ENCODE data around the gene PPP1R15B. TPM values are rescaled to one million over a fixed set of nuclear protein-coding genes. Genes with fewer than 3 reads are reported as not detected.

PPP1R15B gene
- total RNA-seq, 1 donor, result 23.9 TPM

DNA sequence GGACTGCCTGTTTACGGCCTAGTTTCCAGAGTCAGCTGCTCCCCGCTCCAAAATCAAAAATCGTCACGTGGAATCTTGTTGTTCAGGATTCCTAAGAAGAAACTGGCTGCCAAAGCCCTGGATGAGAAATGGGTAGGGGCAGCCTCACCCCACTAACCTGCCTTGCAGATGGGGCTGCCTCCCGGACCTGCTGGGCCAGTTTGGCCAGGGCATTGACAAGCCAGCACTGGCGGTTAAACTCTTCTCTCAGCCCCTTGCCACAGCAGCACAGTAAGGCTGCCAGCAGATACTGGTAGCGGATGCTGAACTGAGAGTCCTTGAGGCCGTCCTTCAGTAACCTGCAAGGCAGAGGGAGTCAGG, 31.6 kb upstream of the PPP1R15B start:
- Histone ChIP-seq H3K4me2 (ENCODE audit: insufficient read depth, low read length) (no peak overlapping the region), H3K4me3 (ENCODE audit: insufficient read depth, low read length) (no peak overlapping the region), H4K20me1 (ENCODE audit: insufficient read depth, low read length) (no peaks in the 10 kb centered on the region), H3K79me2 (ENCODE audit: insufficient read depth, low read length) (no peaks in the 10 kb centered on the region), H3K4me1 (ENCODE audit: insufficient read depth, low read length) (peaks cover 22% of the 10 kb centered on the region), H2AFZ (ENCODE audit: low read length) (no peak overlapping the region), H3K9me3 (ENCODE audit: low read depth, low read length) (no peaks in the 10 kb centered on the region), H3K27ac (ENCODE audit: low read depth, low read length) (no peak overlapping the region), H3K36me3 (ENCODE audit: insufficient read depth, low read length) (no peaks in the 10 kb centered on the region), H3K27me3 (ENCODE audit: insufficient read depth, low read length) (peaks cover 4% of the 10 kb centered on the region)
- DNase-seq (ENCODE audit: insufficient read length, low spot score, missing footprints), result no peak
- TF ChIP-seq, protein P1, sequence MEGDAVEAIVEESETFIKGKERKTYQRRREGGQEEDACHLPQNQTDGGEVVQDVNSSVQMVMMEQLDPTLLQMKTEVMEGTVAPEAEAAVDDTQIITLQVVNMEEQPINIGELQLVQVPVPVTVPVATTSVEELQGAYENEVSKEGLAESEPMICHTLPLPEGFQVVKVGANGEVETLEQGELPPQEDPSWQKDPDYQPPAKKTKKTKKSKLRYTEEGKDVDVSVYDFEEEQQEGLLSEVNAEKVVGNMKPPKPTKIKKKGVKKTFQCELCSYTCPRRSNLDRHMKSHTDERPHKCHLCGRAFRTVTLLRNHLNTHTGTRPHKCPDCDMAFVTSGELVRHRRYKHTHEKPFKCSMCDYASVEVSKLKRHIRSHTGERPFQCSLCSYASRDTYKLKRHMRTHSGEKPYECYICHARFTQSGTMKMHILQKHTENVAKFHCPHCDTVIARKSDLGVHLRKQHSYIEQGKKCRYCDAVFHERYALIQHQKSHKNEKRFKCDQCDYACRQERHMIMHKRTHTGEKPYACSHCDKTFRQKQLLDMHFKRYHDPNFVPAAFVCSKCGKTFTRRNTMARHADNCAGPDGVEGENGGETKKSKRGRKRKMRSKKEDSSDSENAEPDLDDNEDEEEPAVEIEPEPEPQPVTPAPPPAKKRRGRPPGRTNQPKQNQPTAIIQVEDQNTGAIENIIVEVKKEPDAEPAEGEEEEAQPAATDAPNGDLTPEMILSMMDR (IDR thresholded peaks at IDR 0.05; ENCODE audit: extremely low read depth, low read depth, low read length), result no peak

DNA sequence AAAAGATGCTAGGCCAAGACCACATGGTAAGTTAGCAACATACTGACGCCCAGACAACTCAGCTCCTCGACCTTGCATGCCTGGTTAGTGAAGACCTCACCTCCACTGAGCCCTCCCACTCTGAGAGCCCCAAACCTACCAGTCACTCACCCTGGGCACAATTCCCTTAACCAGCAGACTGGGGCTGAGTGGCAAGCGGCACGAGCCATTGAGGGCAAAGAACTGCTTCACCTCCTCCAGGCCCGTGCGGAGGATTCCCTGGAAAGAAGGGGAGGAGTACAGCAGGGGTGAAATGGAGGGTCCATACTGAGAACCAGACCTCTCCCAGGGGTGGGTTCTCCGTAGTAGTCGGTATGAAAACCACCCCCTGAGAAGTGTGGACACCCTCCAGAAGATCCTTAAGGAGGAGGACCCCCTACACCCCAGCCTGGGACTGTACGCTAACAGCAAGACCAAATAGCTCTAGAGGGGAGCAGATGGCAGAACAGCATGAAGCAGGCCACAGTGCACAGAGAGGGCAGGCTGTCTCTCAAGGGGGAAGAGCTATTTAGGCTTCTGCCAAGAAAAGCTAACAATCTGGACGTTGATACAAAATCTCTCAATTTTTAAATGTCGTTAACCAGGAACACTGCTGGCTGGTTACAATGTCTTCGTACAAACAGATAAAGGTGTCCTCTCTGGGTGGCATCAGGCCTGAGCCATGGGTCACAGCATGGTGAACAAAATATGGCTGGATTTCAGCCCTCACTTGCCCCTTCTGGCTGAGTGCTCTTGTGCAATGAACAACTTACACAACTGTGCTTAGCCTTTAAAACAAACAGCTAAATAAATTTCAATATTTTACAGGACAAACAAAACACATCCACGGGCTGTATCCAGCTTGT, 31.0 kb upstream of the PPP1R15B start:
- Histone ChIP-seq H3K27ac (ENCODE audit: low read depth, low read length) (no peak overlapping the region), H3K4me2 (ENCODE audit: insufficient read depth, low read length) (no peak overlapping the region), H3K9me3 (ENCODE audit: low read depth, low read length) (no peaks in the 10 kb centered on the region), H3K36me3 (ENCODE audit: insufficient read depth, low read length) (no peaks in the 10 kb centered on the region), H3K27me3 (ENCODE audit: insufficient read depth, low read length) (peaks cover 4% of the 10 kb centered on the region), H3K4me1 (ENCODE audit: insufficient read depth, low read length) (peaks cover 28% of the 10 kb centered on the region), H3K4me3 (ENCODE audit: insufficient read depth, low read length) (no peak overlapping the region), H4K20me1 (ENCODE audit: insufficient read depth, low read length) (no peaks in the 10 kb centered on the region), H3K79me2 (ENCODE audit: insufficient read depth, low read length) (no peaks in the 10 kb centered on the region), H2AFZ (ENCODE audit: low read length) (no peak overlapping the region)
- TF ChIP-seq, protein P1 (IDR thresholded peaks at IDR 0.05; ENCODE audit: extremely low read depth, low read depth, low read length), result no peak
- DNase-seq (ENCODE audit: insufficient read length, low spot score, missing footprints), result no peak

DNA sequence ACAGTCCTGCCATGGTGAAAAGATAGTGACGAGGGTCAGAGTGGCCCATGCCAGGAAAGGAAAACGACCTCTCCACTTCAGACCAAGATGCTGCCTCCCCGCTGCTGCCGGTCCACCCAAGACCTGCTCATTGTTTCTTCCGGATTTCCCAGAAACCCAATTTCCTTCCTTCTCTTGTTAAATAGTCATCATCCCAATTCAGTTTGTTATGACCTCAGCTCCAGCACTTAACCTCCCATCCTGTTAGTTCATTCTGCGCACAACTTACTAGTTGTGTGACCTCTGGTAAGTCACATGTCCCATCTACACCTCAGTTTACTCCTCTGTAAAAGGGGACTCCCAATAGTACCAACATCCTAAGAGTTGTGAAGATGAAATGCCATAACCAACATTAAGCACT, 29.9 kb upstream of the PPP1R15B start:
- no peaks in the 10 kb centered on the region for H3K36me3 ChIP-seq (ENCODE audit: insufficient read depth, low read length)
- no peak overlapping the region for H3K4me3 ChIP-seq (ENCODE audit: insufficient read depth, low read length)
- DNase-seq (ENCODE audit: insufficient read length, low spot score, missing footprints), result no peak
- H3K27me3 ChIP-seq (ENCODE audit: insufficient read depth, low read length), result peaks cover 4% of the 10 kb centered on the region
- H3K27ac ChIP-seq (ENCODE audit: low read depth, low read length), result no peak overlapping the region
- H4K20me1 ChIP-seq (ENCODE audit: insufficient read depth, low read length), result no peaks in the 10 kb centered on the region
- peaks cover 29% of the 10 kb centered on the region for H3K4me1 ChIP-seq (ENCODE audit: insufficient read depth, low read length)
- no peaks in the 10 kb centered on the region for H3K79me2 ChIP-seq (ENCODE audit: insufficient read depth, low read length)
- no peaks in the 10 kb centered on the region for H3K9me3 ChIP-seq (ENCODE audit: low read depth, low read length)
- no peak overlapping the region for H3K4me2 ChIP-seq (ENCODE audit: insufficient read depth, low read length)
- TF ChIP-seq, protein P1 (IDR thresholded peaks at IDR 0.05; ENCODE audit: extremely low read depth, low read depth, low read length), result no peak
- no peak overlapping the region for H2AFZ ChIP-seq (ENCODE audit: low read length)

DNA sequence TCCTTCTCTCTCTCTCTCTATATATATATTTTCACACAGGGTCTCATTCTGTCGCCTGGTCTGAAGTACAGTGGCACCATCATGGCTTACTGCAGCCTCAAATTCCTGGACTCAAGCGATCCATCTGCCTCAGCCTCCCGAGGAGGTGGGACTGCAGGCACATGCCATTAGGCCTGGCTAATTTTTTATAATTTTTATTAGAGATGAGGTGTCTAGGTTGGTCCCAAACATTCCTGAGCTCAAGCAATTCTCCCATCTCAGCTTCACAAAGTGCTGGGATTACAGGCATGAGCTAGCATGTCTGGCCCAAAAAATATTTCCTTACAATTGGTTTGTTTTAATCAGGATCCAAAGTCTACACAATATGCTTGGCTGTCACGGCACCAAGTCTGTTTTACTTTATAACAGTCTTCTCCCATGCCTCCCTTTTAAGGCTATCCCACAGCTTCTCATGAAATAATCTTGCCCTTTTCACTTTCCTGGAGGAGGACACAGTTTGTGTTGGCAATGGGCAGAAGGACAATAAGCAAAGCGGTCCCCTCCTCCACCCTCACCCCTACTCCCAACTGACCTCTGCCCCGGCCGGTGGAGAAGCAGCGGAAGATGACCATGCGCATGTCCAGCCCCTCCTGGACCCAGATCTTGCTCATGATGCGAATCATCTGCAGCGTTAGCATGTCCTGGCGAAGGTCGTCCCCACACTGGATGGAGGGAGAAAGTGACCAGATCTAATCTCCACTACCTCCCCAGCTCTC, 28.2 kb upstream of the PPP1R15B start:
- no peak for DNase-seq (ENCODE audit: insufficient read length, low spot score, missing footprints)
- no peak overlapping the region for H3K4me2 ChIP-seq (ENCODE audit: insufficient read depth, low read length)
- H2AFZ ChIP-seq (ENCODE audit: low read length), result no peak overlapping the region
- no peak overlapping the region for H3K4me3 ChIP-seq (ENCODE audit: insufficient read depth, low read length)
- H3K4me1 ChIP-seq (ENCODE audit: insufficient read depth, low read length), result peaks cover 44% of the 10 kb centered on the region
- H3K79me2 ChIP-seq (ENCODE audit: insufficient read depth, low read length), result no peaks in the 10 kb centered on the region
- TF ChIP-seq, protein P1 (IDR thresholded peaks at IDR 0.05; ENCODE audit: extremely low read depth, low read depth, low read length), result no peak
- no peaks in the 10 kb centered on the region for H3K9me3 ChIP-seq (ENCODE audit: low read depth, low read length)
- H4K20me1 ChIP-seq (ENCODE audit: insufficient read depth, low read length), result no peaks in the 10 kb centered on the region
- no peak overlapping the region for H3K27ac ChIP-seq (ENCODE audit: low read depth, low read length)
- no peaks in the 10 kb centered on the region for H3K36me3 ChIP-seq (ENCODE audit: insufficient read depth, low read length)
- H3K27me3 ChIP-seq (ENCODE audit: insufficient read depth, low read length), result peaks cover 8% of the 10 kb centered on the region

Data from osteoblast (primary cell).